Activated T-cell treated with anti-CD3 and anti-CD28 coated beads for 4 hours (primary cell): ENCODE measurements around the gene IL36RN.

Experiments used
- DNase-seq: peaks from one replicate; pipeline ENCODE4 v3.0.0-alpha.2; 2020

IL36RN gene

GRCh38 chr2:113050921-113051895 is 7.8 kb upstream of the IL36RN start:
- DNase-seq, result no peak

DNA sequence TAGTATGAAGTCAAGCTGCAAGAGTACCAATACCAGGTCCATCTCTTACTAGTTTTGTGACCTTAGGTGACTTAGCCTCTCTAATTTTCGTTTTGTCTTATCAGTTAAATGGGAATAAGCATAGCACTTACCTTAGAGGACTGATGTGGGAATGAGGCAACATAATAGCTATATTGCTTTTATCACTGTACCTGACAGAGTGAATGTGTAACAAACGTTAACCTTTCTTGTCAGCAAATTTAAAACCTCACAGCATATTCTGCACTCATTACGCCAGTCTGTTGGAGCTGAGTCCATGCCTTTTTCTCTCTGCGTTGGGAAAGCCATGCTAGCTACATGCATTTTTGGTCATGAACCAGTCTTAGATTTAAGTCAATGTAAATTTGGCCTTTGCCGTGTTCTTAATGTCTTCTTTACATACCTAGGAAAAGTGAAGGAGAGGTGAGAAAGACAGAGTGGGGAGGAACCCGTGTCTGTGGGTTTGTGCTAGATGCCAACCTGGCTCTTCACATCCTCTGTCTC is 6.5 kb upstream of the IL36RN start, which contains the start of gene IL36B:
Gene IL36B, minus strand, starts transcription at position 472 of the 522 bp plus-strand sequence.
- no peak for DNase-seq

GRCh38 chr2:113053666-113054065 is 5.3 kb upstream of the IL36RN start:
- no peak for DNase-seq

DNA sequence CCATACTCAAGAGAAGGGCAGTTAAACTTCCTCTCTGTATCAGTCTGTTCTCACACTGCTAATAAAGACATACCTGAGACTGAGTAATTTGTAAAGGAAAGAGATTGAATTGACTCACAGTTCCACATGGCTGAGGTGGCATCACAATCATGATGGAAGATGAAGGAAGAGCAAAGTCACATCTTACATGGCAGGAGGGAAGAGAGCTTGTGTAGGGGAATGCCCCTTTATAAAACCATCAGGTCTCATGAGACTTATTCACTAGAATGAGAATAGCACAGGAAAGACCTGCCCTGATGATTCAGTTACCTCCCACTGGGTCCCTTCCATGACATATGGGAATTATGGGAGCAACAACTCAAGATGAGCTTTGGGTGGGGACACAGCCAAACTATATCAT is 4.9 kb upstream of the IL36RN start:
- DNase-seq, result no peak

DNA sequence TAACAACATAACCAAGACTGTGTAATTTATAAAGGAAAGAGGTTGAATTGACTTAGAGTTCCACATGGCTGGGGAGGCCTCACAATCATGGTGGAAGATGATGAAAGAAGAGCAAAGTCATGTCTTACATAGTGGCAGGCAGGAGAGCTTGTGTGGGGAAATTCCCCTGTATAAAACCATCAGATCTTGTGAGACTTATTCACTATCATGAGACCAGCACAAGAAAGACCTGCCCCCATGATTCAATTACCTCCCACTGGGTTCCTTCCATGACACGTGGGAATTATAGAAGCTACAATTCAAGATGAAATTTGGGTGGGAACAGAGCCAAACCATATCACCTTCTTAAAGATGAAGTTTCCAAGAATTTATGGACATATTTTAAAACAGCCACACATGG is 2.5 kb upstream of the IL36RN start:
- no peak for DNase-seq

DNA sequence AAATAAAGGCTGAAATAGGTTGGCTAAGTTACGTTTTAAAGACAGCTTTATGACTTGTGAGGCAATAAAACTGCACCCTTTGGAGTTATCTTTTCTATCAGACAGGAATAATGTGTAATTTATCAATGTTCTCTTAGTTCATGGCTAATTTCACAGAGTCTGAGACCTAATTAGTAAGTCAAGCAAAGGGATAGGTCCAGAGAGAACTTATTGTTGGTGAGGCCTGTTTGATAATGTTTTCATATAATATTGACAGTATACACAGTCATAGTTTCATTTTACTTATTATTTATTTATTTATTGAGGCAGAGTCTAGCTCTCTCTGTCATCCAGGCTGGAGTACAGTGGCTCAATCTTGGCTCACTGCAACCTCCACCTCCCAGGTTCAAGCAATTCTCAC is 1.9 kb upstream of the IL36RN start:
- DNase-seq, result no peak

GRCh38 chr2:113058411-113058994 is 495 bp upstream of the IL36RN start:
- DNase-seq, result no peak

- no peak for DNase-seq
These were observed 1.4 kb downstream of the IL36RN start for GRCh38 chr2:113060396-113060795.

- DNase-seq, result no peak
These were observed 1.8 kb downstream of the IL36RN start for GRCh38 chr2:113060796-113061195.

GRCh38 chr2:113061241-113061640 is 2.2 kb downstream of the IL36RN start:
- DNase-seq, result no peak

DNA sequence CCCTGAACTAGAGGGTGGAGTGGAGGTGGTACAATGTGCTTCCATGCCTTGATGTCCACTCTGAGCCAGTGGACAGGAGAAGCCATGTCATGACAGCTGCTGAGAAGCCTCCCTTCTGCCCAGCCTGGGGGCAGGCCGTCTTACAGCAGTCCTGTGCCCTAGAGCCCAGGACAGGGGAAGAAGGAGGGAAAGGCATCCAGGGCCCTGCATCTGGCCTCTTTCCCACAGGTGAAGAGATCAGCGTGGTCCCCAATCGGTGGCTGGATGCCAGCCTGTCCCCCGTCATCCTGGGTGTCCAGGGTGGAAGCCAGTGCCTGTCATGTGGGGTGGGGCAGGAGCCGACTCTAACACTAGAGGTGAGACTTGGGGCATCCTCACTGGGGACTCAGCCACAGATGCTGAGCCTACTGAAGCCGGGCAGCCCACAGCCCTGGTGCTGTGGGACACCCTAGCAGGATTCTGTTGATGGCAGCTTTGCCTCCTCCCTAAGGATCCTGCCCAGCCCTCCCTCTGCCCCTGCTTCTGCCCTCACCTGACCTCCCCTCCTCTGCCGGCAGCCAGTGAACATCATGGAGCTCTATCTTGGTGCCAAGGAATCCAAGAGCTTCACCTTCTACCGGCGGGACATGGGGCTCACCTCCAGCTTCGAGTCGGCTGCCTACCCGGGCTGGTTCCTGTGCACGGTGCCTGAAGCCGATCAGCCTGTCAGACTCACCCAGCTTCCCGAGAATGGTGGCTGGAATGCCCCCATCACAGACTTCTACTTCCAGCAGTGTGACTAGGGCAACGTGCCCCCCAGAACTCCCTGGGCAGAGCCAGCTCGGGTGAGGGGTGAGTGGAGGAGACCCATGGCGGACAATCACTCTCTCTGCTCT is 3.1 kb downstream of the IL36RN start:
- no peak for DNase-seq

DNA sequence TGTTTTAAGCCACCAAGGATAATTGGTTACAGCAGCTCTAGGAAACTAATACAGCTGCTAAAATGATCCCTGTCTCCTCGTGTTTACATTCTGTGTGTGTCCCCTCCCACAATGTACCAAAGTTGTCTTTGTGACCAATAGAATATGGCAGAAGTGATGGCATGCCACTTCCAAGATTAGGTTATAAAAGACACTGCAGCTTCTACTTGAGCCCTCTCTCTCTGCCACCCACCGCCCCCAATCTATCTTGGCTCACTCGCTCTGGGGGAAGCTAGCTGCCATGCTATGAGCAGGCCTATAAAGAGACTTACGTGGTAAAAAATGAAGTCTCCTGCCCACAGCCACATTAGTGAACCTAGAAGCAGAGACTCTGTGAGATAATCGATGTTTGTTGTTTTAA is 5.3 kb downstream of the IL36RN start:
- no peak for DNase-seq

- DNase-seq, result no peak
These were observed 5.9 kb downstream of the IL36RN start for GRCh38 chr2:113064898-113065297.

- no peak for DNase-seq
These were observed 8.7 kb downstream of the IL36RN start, which contains the start of gene IL1F10 for GRCh38 chr2:113067681-113068080. Gene IL1F10 (plus strand): TSS chr2:113067970. CDS start chr2:113072739, 4,769 bp downstream.

GRCh38 chr2:113068249-113068648 is 9.3 kb downstream of the IL36RN start:
- DNase-seq, result no peak

- no peak for DNase-seq
These were observed 9.9 kb downstream of the IL36RN start for GRCh38 chr2:113068706-113069485.

DNA sequence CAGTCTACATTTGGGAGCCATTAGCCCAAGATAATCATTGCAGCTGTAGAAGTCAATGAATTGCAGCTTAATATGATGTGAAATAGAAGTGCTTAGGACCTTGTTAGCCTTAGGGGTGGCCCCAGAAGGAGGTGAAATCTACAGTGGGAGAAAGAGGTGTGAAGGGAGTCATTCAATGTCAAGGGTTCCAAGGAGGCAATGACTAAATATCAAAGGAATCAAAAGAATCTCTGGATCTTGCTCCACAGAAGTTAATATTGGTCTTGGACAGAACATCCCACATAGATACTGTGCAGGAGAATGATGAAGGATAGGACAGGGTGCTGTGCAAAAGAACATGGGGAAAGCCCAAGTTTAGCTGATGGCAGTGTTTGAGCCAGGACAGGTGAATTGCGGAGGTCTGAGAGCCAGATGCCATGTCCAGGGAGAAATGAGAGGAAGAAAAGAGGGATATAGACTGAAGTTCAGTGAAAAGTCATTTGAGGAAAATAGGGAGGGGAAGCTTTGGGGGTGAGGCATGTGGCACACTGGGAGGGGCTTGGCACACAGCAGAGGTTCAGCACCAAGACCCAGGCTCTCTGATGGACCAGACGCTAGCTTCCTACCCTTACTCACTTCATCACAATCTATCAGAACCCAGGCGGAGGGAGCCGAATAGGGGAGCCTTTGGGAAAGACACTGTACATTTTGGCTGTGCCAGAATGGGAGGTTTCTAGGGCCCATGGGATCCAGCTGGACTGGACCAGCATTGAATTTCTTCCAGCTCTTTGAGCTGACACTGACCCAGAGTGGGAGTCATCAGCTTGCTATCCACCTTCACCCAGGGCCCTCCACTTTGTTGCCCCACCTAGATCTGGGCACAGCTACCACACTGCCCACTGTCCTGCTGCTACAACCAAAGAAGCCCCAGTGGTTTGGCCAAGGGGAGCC is 10.9 kb downstream of the IL36RN start:
- no peak for DNase-seq

- DNase-seq, result no peak
These were observed 11.6 kb downstream of the IL36RN start for GRCh38 chr2:113070606-113070975.

DNA sequence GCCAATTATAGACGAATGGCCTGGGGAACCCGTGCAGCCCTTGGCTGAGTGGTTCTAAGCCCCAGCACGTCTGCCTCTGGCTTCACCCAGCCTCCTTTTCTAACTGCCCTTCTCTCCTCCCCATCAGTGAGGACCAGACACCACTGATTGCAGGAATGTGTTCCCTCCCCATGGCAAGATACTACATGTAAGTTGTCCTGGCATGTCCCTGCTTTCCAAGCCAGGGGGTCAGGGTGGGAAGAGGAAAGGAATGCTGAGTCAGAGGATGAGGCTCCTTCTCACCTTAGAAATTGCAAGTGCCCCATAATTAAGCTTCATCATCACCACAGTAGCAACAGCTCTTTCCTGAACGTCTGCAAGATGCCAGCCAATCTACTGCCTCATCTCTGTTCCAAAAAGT is 13.6 kb downstream of the IL36RN start:
- DNase-seq, result no peak

- no peak for DNase-seq
These were observed 14.4 kb downstream of the IL36RN start for GRCh38 chr2:113073325-113073834.

DNA sequence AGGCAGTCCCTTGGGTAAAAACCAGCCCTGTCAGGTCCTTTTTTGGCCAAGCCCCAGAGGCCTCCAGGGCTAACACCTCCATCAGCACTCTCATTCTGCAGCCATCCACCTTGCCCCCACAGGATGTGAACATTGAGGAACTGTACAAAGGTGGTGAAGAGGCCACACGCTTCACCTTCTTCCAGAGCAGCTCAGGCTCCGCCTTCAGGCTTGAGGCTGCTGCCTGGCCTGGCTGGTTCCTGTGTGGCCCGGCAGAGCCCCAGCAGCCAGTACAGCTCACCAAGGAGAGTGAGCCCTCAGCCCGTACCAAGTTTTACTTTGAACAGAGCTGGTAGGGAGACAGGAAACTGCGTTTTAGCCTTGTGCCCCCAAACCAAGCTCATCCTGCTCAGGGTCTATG is 16.0 kb downstream of the IL36RN start:
- no peak for DNase-seq
